ENCODE measurements around the gene SH3RF1.

SH3RF1 gene

DNA sequence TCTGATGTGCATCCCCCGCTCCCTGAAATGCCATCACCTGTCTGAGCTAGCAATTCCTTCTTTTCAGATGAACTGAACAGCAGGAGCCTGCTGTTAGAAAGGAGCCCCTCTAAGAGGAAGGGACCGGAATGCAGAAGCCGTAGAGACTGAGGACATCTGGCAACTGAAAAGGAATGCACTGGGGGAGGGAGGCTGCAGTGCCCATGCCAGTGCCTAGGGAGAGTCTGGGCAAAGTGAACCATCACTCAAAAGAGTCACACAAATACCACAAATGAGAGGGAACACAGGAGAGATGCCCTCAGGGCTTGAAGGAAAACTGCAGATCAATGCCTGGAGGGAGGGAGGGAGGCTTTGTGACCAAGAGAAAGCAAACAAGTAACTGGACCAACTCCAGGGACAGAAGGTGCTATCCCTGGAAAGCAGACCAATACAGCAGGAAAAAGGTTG, 166.8 kb downstream of the SH3RF1 start:
- DNase-seq (ENCODE audit: low read depth), result no peak

DNA sequence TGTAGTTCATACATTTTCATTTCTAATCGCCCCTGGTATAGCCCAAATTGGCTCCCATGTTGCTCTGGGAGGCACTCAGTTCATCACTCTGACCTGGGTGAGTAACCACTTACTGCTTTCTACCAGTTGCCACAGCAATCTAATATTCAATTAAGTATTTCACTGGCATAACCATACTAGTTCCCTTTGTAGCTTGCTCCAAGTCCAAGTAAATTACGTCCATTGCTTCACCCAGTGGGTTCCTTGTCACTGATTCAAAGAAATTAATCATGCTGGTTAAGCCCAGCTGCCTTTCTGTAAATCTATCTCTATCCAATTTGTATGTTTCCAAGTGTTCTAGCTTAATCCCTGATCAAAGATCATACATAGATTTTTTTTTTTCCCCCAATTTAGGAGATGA, 168.7 kb downstream of the SH3RF1 start:
- DNase-seq (ENCODE audit: low read depth), result no peak

DNA sequence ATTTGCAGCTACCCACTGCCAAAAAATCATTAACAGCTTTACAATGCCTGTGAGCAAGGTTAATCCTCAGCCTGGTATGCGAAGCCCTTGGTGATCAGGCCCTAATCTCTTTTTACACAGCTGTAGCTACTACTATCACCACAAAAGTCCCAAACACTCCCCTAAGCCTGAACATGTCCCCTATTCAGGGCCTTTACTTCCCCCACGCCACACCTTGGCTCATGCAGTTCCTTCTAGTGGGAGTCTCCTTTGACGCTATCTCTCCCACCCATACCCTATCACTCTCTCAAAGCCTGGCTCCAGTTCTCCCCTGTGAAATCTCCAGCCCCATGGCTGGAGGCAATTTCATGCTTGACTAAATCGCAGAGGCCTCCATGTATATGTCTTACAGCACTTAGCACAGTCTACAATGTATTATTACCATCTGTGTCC, 170.1 kb downstream of the SH3RF1 start:
- no peak for DNase-seq (ENCODE audit: low read depth)

DNA sequence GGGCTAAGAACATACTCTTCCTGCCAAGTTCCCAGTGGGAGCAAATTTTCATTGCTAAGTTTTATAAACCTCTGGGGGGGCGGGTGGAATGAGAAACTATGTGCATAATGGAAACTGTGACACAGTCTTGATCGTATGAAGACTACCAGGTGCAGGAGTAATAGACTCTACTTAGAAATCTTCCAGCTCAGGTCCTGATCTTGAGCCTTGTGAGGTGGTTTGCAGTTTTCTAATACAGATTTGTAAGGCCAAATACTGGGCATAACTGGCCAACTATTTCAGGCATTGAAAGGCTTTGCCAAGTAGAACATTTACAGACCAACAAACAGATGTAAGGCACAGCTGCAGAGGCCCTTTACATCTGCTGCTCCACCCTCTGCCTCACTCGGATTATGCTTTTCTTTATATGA, 171.0 kb downstream of the SH3RF1 start:
- no peak for DNase-seq (ENCODE audit: low read depth)

DNA sequence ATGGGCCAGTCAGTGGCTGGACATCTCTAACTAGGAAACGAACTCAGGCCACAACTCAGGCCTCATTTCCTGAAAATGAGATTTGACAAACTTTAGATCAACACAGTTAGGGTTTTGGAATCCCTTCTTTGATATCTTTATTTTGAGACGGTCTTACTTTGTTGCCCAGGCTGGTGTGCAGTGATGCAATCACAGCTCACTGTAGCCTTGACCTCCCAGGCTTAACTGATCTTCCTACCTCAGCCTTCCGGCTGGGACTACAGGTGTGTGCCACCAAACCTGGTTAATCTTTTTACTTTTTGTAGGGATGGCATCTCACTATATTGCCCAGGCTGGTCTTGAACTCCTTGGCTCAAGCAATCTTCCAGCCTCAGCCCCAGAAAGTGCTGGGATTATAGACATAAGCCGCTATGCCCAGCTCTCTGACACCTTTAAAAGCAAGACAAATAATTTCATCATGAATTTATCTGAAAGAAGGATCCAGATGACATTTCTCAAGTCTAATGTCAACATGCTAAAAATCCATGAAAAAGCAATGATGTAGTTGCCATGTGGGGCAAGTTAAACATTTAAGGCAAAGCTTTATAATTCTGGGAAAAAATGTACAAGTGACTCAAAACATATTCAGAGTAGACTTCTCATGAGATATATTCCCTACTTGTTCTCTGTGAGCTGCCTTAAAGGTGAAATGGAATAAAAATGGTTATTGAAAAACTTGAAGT, 171.6 kb downstream of the SH3RF1 start:
- no peak for DNase-seq (ENCODE audit: low read depth)

DNA sequence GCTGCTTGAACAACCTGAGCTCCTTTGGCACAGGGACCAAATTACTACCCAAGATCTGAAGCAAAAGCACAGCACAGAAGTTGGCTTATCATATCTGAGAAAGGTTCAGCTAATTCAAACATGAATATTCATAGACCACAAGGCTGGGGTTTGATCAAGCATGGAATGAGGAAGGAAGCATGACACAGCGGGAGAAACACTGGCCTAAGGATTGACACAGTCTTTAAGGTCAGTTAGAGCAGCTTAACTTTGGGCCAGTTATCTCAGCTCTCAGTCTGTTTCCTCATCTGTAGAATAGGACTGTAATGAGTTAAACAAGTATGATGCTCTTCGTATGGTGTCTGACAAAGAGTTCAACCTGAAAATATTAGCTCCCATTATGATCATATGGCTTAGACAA, 172.2 kb downstream of the SH3RF1 start:
- no peak for DNase-seq (ENCODE audit: low read depth)

DNA sequence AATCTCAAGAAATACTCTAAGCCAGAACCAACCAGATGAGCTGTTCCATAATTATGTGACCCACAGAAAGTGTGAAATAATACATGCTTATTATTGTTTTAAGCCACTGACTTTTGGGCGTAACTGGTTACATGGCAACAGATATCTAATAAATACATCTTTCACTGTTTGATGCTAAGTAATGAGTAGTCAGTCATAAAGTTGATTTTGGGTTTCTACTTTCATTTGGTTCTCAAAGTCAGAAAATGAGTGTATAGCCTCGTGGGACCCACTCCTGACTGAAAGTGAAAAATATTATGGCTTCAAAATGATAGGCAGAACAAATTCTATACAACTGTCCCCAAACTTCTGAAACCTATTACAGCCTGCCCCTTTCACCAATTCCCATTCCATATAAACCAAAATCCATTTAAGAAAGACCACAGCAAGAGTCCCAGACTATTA, 172.7 kb downstream of the SH3RF1 start:
- DNase-seq (ENCODE audit: low read depth), result no peak

DNA sequence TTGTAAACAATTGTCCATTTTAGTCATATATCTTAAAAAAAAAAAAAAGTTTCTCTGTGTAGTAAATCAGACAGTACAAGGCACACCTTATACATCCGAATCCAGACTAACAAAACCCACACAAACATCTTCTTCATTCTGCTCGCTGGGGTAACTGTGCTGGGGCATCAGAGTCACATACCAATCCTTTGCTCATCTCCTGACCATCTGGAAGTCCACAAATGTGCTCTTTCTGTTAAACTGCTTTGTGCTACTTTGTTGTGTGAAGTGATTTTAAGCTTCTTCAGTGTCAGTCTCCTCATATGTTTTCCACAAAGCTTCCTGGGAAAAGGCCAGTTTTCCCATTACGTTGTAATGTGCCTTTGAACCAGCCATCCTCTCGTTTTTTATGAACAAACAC, 174.5 kb downstream of the SH3RF1 start:
- no peak for DNase-seq (ENCODE audit: low read depth)

DNA sequence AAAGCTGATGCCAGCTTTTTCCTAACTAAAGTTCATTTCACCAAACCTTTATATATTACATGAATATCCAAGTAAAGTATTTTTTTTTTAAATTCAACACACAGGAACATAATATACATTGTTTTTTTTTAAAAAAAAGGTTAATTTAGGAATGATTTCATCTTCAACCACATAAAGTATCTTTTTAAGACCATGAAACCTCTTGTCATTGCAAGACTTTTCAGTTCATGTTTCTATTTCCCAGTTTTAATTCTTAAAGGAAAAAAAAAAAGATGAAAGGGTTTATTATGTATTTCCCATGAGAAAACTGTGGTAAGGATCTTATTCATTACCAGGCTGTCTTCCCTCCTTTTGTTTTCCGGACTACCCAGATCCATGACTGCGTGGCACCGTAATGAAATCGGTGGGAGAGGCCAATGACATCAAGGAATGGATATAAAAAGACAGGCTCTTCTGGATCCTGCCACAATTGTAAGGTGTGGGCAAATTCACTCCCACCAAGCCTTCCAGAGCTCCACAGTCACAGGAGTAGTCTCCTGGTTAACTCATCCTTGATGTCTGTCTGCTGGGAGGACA, 176.0 kb downstream of the SH3RF1 start:
- no peak for DNase-seq (ENCODE audit: low read depth)

DNA sequence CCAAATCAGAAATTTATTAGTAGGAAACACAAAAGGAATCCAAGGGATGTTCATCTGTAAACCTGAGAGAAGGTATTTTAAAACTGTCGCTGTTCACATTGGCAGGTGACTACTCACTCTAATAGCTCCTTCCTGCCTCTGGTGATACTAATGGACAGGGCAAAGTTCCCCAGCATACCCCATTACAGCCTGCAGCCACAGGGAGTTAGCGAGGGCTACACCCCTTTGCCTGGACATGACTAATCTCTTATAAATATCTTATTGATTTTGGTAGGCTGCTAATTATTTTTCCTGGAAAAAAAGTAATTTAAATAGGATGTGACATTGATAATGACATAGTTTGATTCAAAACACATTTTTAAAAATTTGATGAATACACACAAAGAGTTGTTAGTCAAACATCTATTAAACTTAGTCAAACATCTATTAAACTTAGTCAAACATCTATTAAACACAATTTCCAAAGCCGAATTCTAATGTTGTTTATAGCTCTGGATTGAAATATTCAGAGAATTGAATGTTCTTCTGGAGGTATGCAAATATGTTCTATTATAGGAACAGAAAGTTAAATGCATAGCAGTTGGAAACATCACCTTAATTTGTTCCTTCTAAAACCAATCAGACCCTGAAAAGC, 177.8 kb downstream of the SH3RF1 start:
- no peak for DNase-seq (ENCODE audit: low read depth)

DNA sequence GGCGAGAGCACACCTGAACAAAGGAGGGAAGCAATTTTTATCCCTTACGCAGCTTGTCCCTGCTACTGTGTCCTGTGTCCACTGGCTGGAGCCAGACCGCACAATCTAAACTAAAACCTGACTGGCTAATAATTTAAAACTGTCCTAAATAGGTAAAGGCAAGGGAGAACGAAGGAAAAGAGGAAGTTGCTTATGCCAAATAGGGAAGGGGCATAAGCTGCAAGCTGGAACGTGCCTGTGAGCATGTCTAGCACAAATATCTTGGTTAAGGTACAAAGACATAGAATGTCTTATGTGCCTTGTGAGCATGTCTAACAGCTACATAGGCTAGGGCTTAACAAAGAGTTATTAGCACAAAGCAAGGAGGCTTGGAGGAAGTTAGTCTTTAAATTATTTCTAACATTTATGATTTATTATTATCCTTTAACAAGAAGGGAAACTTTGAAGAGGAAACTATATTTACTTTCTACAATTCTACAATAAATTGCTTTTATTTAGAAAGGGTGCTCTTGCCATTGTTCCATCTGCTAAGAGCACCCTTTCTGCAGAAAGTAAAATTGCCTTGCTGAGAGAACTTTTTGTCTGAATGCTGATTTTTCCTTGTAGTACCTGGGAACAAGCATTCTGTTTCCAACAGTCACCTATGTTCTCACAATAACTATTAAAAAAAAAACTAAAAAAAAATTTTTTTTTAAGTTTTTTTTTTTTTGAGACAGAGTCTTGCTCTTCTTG, 180.1 kb downstream of the SH3RF1 start:
- DNase-seq (ENCODE audit: low read depth), result no peak

DNA sequence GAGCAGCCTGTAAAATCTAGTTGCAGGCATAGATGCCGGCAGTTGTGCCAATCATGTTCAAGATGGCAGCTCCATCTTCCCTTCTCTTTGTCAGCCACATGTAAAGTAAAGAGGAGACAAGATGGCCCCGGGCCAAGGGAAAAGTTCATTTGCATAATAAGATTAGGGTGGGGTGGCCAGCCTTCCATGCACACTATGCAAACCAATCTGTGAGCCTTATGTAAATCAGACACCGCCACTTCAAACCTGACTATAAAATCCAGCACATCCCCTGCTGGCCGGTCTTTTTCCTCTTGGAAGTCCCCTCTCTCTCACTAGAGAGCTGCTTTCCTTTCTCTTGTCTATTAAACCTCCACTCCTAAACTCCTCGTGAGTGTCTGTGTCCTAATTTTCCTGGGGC, 181.8 kb downstream of the SH3RF1 start:
- DNase-seq (ENCODE audit: low read depth), result no peak

DNA sequence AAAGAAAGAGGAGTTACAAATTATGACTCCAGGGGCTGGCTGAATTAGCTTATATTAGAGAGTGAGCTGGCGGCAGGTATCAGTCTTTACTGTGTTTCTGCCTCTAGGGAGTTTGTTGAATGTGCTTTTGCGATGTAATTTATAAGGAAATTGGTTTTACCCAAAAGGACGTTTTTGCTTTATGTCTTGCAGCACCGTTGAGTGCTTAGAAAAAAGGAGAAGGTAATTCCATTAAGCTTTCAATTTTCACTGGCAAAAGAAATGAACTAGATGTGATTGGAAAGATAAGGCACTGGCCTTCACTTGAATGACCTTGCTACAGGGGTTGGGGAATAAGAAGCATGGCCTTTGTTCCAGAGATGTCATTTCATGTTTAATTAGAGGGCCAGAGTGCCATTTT, 185.8 kb downstream of the SH3RF1 start:
- DNase-seq (ENCODE audit: low read depth), result no peak

DNA sequence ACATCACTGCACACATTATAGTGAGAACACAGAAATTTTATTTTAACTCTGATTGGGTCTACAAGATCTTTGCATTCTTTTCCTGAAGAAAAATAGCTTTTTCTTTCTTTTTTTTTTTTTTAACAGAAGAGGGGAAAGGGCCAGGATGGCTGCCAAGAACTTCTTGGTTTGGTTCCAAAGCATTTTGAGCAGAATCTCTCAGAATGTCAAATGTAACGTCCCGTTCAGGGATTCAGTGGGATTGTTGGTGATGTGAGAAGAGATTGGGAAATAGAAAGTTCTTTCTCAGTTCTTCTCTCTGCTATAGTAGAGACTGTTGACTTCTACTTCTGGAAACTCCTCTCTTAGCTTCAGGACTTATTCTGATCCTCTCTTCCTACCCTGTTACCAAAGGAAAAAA, 189.8 kb downstream of the SH3RF1 start:
- DNase-seq (ENCODE audit: low read depth), result no peak

DNA sequence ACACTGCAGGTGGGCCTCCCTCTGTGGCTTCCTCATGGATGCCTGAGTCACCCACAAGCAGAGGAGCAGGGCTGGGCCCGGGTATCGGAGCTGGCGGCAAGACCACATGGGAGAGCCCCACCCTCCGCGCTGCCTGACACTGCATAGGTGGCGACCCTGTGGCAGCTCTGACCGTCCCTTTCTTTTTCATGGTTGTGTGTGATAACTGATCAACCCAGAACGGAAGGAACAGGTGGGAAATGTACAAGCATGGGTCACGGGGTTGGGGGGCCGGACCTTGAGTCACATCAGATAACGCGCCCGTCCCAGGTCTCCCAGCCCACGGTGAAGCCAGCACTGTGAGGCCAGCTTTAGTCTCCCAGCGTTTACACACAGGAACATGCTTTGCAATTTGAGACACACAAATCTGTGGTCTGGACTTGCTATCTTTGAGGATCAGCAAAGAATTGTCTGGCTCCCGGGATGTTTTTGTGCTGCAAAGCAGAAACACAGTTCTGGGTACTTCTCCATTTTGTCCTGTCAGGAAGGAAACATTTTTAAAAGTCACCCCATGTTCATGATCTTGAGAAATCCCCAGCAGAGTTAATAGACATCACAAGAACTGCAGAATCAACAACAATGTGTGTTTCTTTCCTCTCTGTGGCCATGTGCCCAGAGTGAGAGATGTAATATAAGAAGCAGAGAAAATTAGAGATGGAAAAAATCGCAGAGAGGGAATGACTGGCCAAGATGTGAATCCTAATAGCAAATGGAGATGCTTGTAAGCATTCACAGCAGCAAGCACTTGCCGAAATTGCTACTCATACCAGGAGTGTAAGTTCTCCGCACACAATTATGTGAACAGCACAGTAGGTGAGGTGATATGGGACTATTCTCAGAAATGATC, 190.6 kb downstream of the SH3RF1 start:
- DNase-seq (ENCODE audit: low read depth), result no peak

DNA sequence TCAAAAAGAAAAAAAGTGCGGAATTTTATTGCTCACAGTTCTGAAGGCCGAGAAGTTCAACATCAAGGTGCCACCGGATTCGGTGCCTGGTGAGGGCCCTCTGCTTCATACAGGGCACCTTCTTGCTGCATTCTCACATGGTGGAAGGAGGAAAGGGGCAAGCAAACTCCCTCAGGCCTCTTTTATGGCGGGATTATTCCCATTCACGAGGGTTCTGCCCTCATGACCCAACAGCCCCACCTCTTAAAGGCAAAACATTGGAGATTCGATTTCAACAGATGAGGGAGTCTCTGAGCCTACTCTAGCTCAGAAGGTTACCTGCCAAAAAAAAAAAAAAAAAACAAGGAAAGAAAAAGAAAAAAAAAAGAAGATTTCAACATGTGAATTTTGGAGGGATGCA, 196.6 kb downstream of the SH3RF1 start:
- DNase-seq (ENCODE audit: low read depth), result no peak

DNA sequence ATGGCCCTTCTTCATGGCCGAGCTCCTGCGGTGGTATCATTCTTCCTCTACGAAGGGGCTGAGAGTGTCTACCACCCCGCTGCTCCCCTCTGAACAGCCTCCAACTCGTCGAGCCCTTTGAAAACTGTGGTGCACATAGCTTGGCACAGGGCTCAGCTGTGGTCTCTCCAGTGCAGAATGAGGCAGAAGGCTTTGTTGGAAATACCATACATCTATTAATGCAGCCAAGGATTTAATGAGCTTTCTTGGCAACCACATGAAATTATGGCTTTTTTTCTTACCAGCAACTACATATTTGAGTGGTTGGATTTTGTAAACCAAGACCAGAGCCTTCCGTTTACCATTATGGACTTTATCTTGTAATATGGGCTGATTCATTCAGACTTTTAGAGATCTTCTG, 199.0 kb downstream of the SH3RF1 start:
- no peak for DNase-seq (ENCODE audit: low read depth)

DNA sequence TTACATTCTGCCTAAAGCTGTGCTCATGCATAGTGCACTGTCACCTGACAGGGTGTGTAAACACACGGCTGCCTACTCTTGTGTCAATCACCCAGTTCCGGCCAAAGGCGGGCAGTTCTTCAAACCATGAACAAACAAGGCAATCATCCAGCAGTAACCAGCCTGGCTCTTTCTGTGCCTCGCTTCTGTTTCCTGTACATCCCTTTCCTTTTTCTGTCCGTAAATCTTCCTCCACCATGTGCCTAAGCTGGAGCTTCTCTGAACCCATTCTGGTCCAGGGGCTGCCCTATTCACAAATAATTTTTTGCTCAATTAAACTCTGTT, 199.9 kb downstream of the SH3RF1 start:
- no peak for DNase-seq (ENCODE audit: low read depth)

DNA sequence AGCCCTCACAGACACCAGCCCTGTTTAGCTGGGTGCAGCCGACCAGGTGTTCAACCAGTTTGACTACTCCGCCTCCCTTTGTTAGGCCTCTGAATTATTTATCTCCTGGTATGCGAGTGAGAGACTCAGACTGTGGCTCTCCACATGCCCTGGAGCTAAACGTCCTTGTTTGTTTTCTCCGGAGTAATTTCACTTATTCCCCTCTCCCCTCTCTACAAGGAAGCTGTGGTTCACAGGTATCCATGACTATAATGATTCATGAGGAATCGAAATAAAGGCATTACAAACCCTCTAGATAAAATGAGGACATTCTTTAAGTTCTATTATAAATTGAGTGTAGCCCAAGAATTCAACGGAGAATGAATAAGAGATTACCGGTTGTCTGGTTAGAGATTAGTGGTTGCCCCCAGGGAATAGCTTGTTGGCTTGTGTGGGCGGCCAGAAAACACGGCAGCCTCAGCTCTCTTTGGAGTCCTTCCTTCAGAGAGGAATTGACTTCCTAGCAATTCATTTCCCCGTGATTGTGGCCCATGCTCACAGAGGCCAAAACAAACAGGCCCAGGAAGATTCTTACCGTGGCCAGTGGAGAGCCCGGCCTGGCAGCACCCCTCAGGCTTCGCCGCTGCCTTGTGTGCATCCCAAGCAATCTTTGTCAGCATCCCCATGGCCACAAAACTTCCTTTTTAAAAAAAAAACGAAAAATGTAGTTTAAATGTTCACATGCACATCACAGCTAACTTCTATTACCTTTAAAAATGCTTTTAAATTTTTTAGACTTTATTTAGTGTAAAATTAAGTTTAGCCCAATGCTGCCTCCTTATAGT, 200.5 kb downstream of the SH3RF1 start:
- DNase-seq (ENCODE audit: low read depth), result no peak

DNA sequence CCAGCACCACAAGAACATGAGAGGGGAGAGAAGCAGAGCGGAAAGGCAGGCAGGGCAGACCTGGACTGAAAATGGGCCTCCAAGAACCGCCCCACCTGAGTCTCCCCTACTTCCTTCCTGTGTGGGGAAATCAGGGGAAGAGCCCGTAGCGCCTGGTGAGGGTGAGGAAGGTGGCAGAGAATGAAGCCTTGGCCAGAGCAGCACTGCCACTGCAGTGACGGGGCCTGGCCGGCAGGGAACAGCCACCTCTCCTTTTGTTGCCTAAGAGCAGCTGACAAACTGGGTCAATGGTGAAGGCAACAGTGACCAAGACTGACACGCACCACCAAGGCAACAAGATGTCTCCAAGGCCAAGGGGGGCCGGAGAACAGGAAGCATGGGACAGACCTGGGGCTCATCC, 202.3 kb downstream of the SH3RF1 start:
- DNase-seq (ENCODE audit: low read depth), result no peak

DNA sequence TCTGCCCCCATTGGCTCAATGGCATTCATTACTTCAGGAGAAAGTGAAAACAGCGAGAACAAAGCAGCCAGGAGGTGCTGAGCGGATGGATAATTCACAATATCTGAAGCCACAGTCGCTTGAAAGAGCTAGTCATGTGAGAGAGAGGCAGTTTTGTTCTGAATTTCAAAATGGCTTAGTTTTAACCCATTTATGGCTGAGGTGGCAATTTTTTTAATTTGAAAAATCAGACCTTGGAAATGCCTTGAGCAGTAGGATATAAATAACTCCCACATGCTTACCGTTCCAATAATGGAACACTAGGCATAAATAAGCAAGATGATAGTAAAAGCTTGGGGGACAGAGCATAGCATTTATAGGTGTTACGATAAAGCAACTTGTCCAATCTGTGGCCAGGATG, 203.8 kb downstream of the SH3RF1 start:
- DNase-seq (ENCODE audit: low read depth), result no peak

Data from T-helper 22 cell (primary cell).